H9 (cell line): ENCODE measurements around the gene ZSCAN9. TPM values are rescaled to one million over a fixed set of nuclear protein-coding genes. Genes with fewer than 3 reads are reported as not detected.

Source experiments
- DNase-seq: peaks from one replicate; pipeline ENCODE4 v3.0.0-alpha.2; 2017
- H2AFZ ChIP-seq: one replicate; pipeline ENCODE4 v1.6.1; 2013; ENCODE audit warnings: mild to moderate bottlenecking, low read length, control low read depth, moderate library complexity
- H2AK5ac ChIP-seq: 2 replicates; pipeline ENCODE4 v1.6.1; 2013; ENCODE audit warnings: low read length, control low read depth, mixed read lengths; ENCODE audit not compliant: insufficient read length
- H2BK120ac ChIP-seq: one replicate; pipeline ENCODE4 v1.6.1; 2013; ENCODE audit warnings: low read depth, mild to moderate bottlenecking, low read length, control low read depth, inconsistent platforms; ENCODE audit not compliant: poor library complexity, severe bottlenecking
- H2BK12ac ChIP-seq: 2 replicates; pipeline ENCODE4 v1.6.1; 2013; ENCODE audit warnings: low read length, control low read depth, mixed read lengths, low read depth; ENCODE audit not compliant: insufficient read length
- H2BK15ac ChIP-seq: 2 replicates; pipeline ENCODE4 v1.6.1; 2013; ENCODE audit warnings: low read depth, low read length, control low read depth
- H2BK20ac ChIP-seq: one replicate; pipeline ENCODE4 v1.6.1; 2013; ENCODE audit warnings: low read depth, mild to moderate bottlenecking, low read length, control low read depth, inconsistent platforms; ENCODE audit not compliant: poor library complexity, severe bottlenecking
- H2BK5ac ChIP-seq: 2 replicates; pipeline ENCODE4 v1.6.1; 2013; ENCODE audit warnings: low read length, control low read depth, mixed read lengths; ENCODE audit not compliant: insufficient read length
- H3K14ac ChIP-seq: 2 replicates; pipeline ENCODE4 v1.6.1; 2013; ENCODE audit warnings: low read length, control low read depth; ENCODE audit not compliant: insufficient read depth
- H3K18ac ChIP-seq: 2 replicates; pipeline ENCODE4 v1.6.1; 2013; ENCODE audit warnings: low read depth, mild to moderate bottlenecking, mixed read lengths, low read length, control low read depth; ENCODE audit not compliant: insufficient read length
- H3K23ac ChIP-seq: 2 replicates; pipeline ENCODE4 v1.6.1; 2013; ENCODE audit warnings: low read length, control low read depth, mixed read lengths, low read depth; ENCODE audit not compliant: insufficient read length
- H3K23me2 ChIP-seq: 2 replicates; pipeline ENCODE4 v1.6.1; 2013; ENCODE audit warnings: low read depth, mild to moderate bottlenecking, mixed read lengths, low read length, control low read depth; ENCODE audit not compliant: insufficient read length, poor library complexity, severe bottlenecking
- H3K27ac ChIP-seq: 2 replicates; pipeline ENCODE4 v1.5.1; 2013; ENCODE audit warnings: low read length, control low read depth, mixed read lengths, low read depth; ENCODE audit not compliant: insufficient read length
- H3K27me3 ChIP-seq: 2 replicates; pipeline ENCODE4 v1.6.1; 2013; ENCODE audit warnings: low read length, control low read depth, inconsistent platforms; ENCODE audit not compliant: insufficient read depth
- H3K4ac ChIP-seq: 2 replicates; pipeline ENCODE4 v1.6.1; 2013; ENCODE audit warnings: low read depth, mild to moderate bottlenecking, control low read depth, inconsistent platforms, low read length, moderate library complexity
- H3K4me1 ChIP-seq: 2 replicates; pipeline ENCODE4 v1.6.1; 2013; ENCODE audit warnings: low read length, control low read depth, inconsistent platforms; ENCODE audit not compliant: insufficient read depth
- H3K4me2 ChIP-seq: 2 replicates; pipeline ENCODE4 v1.6.1; 2013; ENCODE audit warnings: low read length, control low read depth, mixed read lengths; ENCODE audit not compliant: insufficient read length, insufficient read depth
- H3K56ac ChIP-seq: 2 replicates; pipeline ENCODE4 v1.6.1; 2013; ENCODE audit warnings: low read depth, mild to moderate bottlenecking, mixed read lengths, low read length, control low read depth; ENCODE audit not compliant: insufficient read length
- H3K79me1 ChIP-seq: 2 replicates; pipeline ENCODE4 v1.6.1; 2013; ENCODE audit warnings: low read depth, mild to moderate bottlenecking, moderate library complexity, low read length, control low read depth, inconsistent platforms; ENCODE audit not compliant: insufficient read depth, poor library complexity, severe bottlenecking
- H3K79me2 ChIP-seq: 2 replicates; pipeline ENCODE4 v1.6.1; 2013; ENCODE audit warnings: low read length, control low read depth, inconsistent platforms; ENCODE audit not compliant: insufficient read depth
- H3K9ac ChIP-seq: 2 replicates; pipeline ENCODE4 v1.6.1; 2013; ENCODE audit warnings: low read length, control low read depth, mixed read lengths; ENCODE audit not compliant: insufficient read length; ENCODE audit errors: extremely low read depth
- H3K9me3 ChIP-seq: one replicate; pipeline ENCODE4 v1.6.1; 2013; ENCODE audit warnings: low read depth, low read length, inconsistent platforms; ENCODE audit not compliant: control insufficient read depth
- H3T11ph ChIP-seq: one replicate; pipeline ENCODE4 v1.6.1; 2013; ENCODE audit warnings: mild to moderate bottlenecking, low read length, control low read depth, inconsistent platforms
- H4K20me1 ChIP-seq: one replicate; pipeline ENCODE4 v1.6.1; 2013; ENCODE audit not compliant: control insufficient read depth, insufficient read length, insufficient read depth
- H4K5ac ChIP-seq: 2 replicates; pipeline ENCODE4 v1.6.1; 2013; ENCODE audit warnings: low read depth, mild to moderate bottlenecking, mixed read lengths, low read length, control low read depth; ENCODE audit not compliant: insufficient read length
- H4K8ac ChIP-seq: replicated peaks from 2 replicates; pipeline ENCODE4 v1.6.1; 2013; ENCODE audit warnings: low read length, control low read depth, mixed read lengths, low read depth; ENCODE audit not compliant: insufficient read length
- H4K91ac ChIP-seq: 2 replicates; pipeline ENCODE4 v1.6.1; 2013; ENCODE audit warnings: low read depth, mild to moderate bottlenecking, moderate library complexity, mixed read lengths, low read length, control low read depth; ENCODE audit not compliant: insufficient read length
- H3K27ac Mint-ChIP-seq, 3 experiments: 2 replicates in 2 of 3; 3 replicates in 1 of 3; pipeline ENCODE4 v1.8.0; 2020 to 2021; ENCODE audit warnings: mixed read lengths in 3 of 3, mild to moderate bottlenecking in 1 of 3, moderate library complexity in 1 of 3
- H3K27me3 Mint-ChIP-seq: 2 replicates; pipeline ENCODE4 v1.8.0; 2021; ENCODE audit warnings: low read depth, mild to moderate bottlenecking, moderate library complexity, mixed read lengths
- H3K36me3 Mint-ChIP-seq, 3 experiments: 2 replicates in 2 of 3; 3 replicates in 1 of 3; pipeline ENCODE4 v1.8.0; 2020 to 2021; ENCODE audit warnings: low read depth in 3 of 3, mixed read lengths in 3 of 3; ENCODE audit not compliant: insufficient read depth in 1 of 3
- H3K4me1 Mint-ChIP-seq, 2 experiments: 2 replicates each; pipeline ENCODE4 v1.8.0; 2020; ENCODE audit warnings: mixed read lengths in 2 of 2
- H3K4me3 Mint-ChIP-seq, 2 experiments: 2 replicates in 1 of 2; 3 replicates in 1 of 2; pipeline ENCODE4 v1.8.0; 2020 to 2021; ENCODE audit warnings: mild to moderate bottlenecking in 2 of 2, mixed read lengths in 2 of 2, moderate library complexity in 1 of 2
- H3K9me3 Mint-ChIP-seq, 2 experiments: 2 replicates in 1 of 2; 3 replicates in 1 of 2; pipeline ENCODE4 v1.8.0; 2020; ENCODE audit warnings: mild to moderate bottlenecking in 2 of 2, mixed read lengths in 2 of 2, moderate library complexity in 1 of 2
- CTCF ChIP-seq: fragments of 200-600 bp; sonication (generic); conservative IDR thresholded peaks from 3 replicates; pipeline ENCODE4 v1.8.0; 2021; ENCODE audit warnings: antibody characterized with exemption, mild to moderate bottlenecking
- WGBS: extraction: QIAGEN DNeasy Blood & Tissue Kit; methylation state at CpG from one replicate; pipeline ENCODE4 v1.1.7; 2013; ENCODE audit warnings: missing lambda C conversion rate, low lambda C conversion rate, mixed read lengths; ENCODE audit not compliant: insufficient read length; ENCODE audit errors: extremely low coverage; 5-methylcytosine and 5-hydroxymethylcytosine counted together
- total RNA-seq: library from RNA; stranded (reverse); gene quantifications from 2 replicates; pipeline ENCODE4 v1.2.1, GENCODE V29; 2021

ZSCAN9 gene
- total RNA-seq, 1 experiment from 2014 or later: 11.5 TPM

DNA sequence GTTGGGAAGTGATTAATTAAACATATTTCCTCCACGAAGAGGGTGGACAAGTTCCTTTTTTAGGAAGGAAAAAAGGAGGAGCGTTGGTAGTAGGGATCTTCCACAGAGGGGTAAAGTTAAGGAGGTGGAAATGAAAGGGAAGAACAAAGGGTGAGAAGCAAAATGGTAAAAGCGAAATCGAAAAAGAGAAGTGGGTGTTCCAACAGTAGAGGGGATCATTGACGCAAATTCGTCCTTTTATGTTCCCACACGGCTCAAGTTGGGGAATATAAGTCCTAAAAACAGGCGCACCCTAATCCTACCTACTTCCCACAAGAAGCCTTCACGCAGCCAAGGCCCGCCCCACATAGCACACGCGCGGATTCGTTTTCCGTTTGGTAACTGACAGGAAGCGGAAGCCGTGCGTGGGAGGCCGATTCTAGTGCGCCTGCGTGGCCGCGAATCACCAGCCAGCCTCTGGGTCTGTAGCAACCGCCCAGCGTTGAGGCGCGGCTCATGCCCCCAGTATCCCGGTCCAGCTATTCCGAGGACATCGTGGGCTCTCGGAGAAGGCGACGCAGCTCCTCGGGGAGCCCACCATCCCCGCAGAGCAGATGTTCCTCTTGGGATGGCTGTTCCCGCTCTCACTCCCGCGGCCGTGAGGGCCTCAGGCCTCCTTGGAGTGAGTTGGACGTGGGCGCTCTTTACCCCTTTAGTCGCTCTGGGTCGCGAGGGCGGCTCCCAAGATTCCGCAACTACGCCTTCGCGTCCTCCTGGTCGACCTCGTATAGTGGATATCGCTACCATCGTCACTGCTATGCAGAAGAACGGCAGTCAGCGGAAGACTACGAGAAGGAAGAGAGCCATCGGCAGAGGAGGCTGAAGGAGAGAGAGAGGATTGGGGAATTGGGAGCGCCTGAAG is 34.1 kb downstream of the ZSCAN9 start, which contains the start of gene NKAPL:
Gene NKAPL, plus strand, starts transcription at position 421 of the 901 bp plus-strand sequence. Its CDS starts 75 bp downstream, at position 496.
- Histone ChIP-seq H2BK12ac (no peak within 1 kb of the TSS), H3K27me3 (no peaks in the 10 kb centered on the region), H3K4ac (no peak within 1 kb of the TSS), H3K79me1 (no peaks in the 10 kb centered on the region), H4K8ac (no peak within 1 kb of the TSS), H3K18ac (no peak within 1 kb of the TSS), H2BK5ac (no peak within 1 kb of the TSS), H3K23ac (no peak within 1 kb of the TSS), H3K14ac (no peak within 1 kb of the TSS), H3K27ac (no peak within 1 kb of the TSS), H4K5ac (no peak within 1 kb of the TSS), H2AK5ac (no peak within 1 kb of the TSS), H4K91ac (no peak within 1 kb of the TSS), H2BK120ac (no peak within 1 kb of the TSS), H3T11ph (no peak within 1 kb of the TSS), H3K79me2 (no peaks in the 10 kb centered on the region), H2BK15ac (no peak within 1 kb of the TSS), H3K9me3 (no peaks in the 10 kb centered on the region), H3K4me2 (no peak within 1 kb of the TSS), H2BK20ac (no peak within 1 kb of the TSS), H3K9ac (no peak within 1 kb of the TSS), H3K56ac (no peak within 1 kb of the TSS), H3K23me2 (no peaks in the 10 kb centered on the region), H2AFZ (no peak within 1 kb of the TSS), H4K20me1 (no peaks in the 10 kb centered on the region), H3K4me1 (no peaks in the 10 kb centered on the region)
- Mint-ChIP-seq H3K4me1 (no peaks in the 10 kb centered on the region), H3K27me3 (peaks cover 16% of the 10 kb centered on the region), H3K4me3 (no peak within 1 kb of the TSS; a peak in 2 of 5 replicates), H3K36me3 (no peaks in the 10 kb centered on the region), H3K27ac (no peak within 1 kb of the TSS; a peak in 1 of 7 replicates), H3K9me3 (no peaks in the 10 kb centered on the region)
- DNase-seq: peak; percentile 34
- no CpG with 5 or more reads among the region's 58 CpGs for WGBS
- TF ChIP-seq CTCF: no peak
